Chondrocyte (in vitro differentiated cells): Measurements from ENCODE around the gene USHBP1. TPM values are rescaled to one million over a fixed set of nuclear protein-coding genes. Genes with fewer than 3 reads are reported as not detected.

Source experiments
- DNase-seq: peaks from one replicate; pipeline ENCODE4 v3.0.0; 2021; ENCODE audit warnings: mixed read lengths, low spot score
- H3K27ac Mint-ChIP-seq: one replicate; pipeline ENCODE4 v1.8.0; 2021; ENCODE audit warnings: mild to moderate bottlenecking, moderate library complexity, mixed read lengths; ENCODE audit not compliant: unreplicated experiment
- H3K27me3 Mint-ChIP-seq: 2 replicates; pipeline ENCODE4 v1.8.0; 2021; ENCODE audit warnings: low read depth, mixed read lengths
- H3K36me3 Mint-ChIP-seq: 2 replicates; pipeline ENCODE4 v1.8.0; 2021; ENCODE audit warnings: low read depth, mixed read lengths
- H3K4me1 Mint-ChIP-seq: 2 replicates; pipeline ENCODE4 v1.8.0; 2021; ENCODE audit warnings: low read depth, mild to moderate bottlenecking, mixed read lengths
- H3K4me3 Mint-ChIP-seq: one replicate; pipeline ENCODE4 v1.8.0; 2021; ENCODE audit warnings: mild to moderate bottlenecking, moderate library complexity, mixed read lengths; ENCODE audit not compliant: unreplicated experiment
- H3K9me3 Mint-ChIP-seq: 2 replicates; pipeline ENCODE4 v1.8.0; 2021; ENCODE audit warnings: low read depth, mixed read lengths
- total RNA-seq: library from RNA; stranded (reverse); gene quantifications from 3 replicates; pipeline ENCODE4 v1.2.1, GENCODE V29; 2021
- TF ChIP-seq, protein P1 (sequence below): fragments of 200-600 bp; sonication (generic); IDR thresholded peaks from 2 replicates; pipeline ENCODE4 v1.5.0; 2021; ENCODE audit warnings: antibody characterized with exemption, mild to moderate bottlenecking, moderate library complexity

The USHBP1 gene
- total RNA-seq, 1 donor from 2014 or later = not detected

DNA sequence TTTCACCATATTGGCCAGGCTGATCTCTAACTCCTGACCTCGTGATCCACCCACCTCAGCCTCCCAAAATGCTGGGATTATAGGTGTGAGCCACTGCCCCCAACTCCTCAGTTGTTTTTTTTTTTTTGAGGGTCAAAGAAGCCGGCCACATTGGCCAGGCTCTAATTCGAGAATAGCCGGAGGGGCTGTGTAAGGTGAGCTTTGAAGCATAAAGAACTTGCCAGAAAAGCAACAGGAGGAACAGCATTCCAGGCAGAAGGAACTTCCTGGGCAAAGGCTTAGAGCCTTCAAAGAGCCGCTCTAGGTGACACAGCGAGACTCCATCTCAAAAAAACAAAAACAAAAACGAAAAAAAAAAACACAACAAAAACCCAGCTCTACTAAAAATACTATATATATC lies 1.5 kb upstream of the USHBP1 start:
- Mint-ChIP-seq H3K27me3 (no peaks in the 10 kb centered on the region), H3K36me3 (peaks cover 2% of the 10 kb centered on the region), H3K9me3 (peaks cover 4% of the 10 kb centered on the region), H3K27ac (no peak overlapping the region), H3K4me1 (peaks cover 16% of the 10 kb centered on the region), H3K4me3 (no peak overlapping the region)
- TF ChIP-seq, protein P1, sequence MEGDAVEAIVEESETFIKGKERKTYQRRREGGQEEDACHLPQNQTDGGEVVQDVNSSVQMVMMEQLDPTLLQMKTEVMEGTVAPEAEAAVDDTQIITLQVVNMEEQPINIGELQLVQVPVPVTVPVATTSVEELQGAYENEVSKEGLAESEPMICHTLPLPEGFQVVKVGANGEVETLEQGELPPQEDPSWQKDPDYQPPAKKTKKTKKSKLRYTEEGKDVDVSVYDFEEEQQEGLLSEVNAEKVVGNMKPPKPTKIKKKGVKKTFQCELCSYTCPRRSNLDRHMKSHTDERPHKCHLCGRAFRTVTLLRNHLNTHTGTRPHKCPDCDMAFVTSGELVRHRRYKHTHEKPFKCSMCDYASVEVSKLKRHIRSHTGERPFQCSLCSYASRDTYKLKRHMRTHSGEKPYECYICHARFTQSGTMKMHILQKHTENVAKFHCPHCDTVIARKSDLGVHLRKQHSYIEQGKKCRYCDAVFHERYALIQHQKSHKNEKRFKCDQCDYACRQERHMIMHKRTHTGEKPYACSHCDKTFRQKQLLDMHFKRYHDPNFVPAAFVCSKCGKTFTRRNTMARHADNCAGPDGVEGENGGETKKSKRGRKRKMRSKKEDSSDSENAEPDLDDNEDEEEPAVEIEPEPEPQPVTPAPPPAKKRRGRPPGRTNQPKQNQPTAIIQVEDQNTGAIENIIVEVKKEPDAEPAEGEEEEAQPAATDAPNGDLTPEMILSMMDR = no peak
- no peak for DNase-seq

DNA sequence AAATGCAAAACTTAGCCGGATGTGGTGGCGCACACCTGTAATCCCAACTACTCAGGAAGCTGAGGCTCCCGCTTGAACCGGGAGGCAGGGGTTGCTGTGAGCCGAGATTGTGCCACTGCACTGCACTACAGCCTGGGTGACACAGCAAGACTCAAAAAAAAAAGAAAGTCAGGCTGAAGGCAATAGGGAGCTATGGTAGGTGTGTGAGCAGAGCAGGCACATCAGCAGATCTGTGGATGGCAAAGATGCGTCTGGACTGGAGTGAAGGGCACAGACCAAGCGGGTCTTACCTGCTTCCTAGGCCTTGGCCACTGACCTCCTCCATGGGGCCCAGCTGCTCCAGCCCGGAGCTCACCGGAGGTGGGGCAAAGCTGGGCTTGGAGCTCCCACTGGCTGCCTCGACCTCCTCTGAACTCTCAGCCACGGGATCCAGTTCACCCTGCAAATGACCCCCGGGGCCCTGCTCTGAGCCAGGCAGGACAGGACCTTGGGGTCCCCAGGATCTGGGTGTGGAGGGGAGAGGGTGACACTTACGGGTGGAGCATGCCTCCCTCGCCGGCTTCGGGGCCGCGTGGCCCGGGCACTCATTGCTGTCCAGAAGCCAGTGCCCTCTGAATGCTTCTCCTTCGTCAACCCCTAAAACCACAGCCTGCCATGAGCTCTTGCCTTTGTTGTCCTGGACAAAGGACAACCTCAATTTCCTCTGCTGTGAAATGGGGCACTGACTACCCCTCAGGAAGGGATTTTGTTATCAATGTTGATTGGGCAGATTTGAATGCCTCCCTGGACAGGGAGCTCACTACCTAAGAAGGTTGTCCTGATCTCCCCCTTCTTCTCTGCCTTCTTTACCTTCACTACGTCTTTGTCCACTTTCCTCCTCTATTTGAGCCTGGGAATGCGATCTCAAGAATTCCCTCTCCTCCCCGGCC lies 569 bp downstream of the USHBP1 start:
- TF ChIP-seq, protein P1 = no peak
- no peak overlapping the region for H3K4me3 Mint-ChIP-seq
- no peak for DNase-seq
- H3K4me1 Mint-ChIP-seq = peaks cover 19% of the 10 kb centered on the region
- H3K9me3 Mint-ChIP-seq = peaks cover 4% of the 10 kb centered on the region
- peaks cover 2% of the 10 kb centered on the region for H3K27me3 Mint-ChIP-seq
- H3K36me3 Mint-ChIP-seq = no peaks in the 10 kb centered on the region
- no peak overlapping the region for H3K27ac Mint-ChIP-seq

DNA sequence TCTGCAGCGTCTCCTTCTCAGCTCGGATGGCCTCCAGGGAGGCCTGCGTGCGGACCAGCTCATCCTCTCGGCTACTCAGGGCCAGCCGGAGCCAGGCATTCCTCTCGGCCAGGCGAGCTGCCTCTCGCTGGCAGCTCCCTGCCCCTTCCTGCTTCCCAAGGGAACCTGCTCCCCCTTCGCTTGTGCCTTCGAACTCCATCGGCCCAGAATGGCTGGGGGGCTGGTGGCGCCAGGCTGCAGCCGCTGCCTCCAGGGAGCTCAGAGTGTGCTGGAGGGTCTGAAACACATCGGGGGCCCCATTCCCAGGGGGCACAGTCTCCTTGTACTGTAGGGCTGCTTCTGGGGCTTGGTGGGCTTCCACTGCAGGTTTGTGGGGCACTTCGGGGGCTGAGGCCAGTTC lies 2.0 kb downstream of the USHBP1 start:
- Mint-ChIP-seq H3K4me1 (peaks cover 8% of the 10 kb centered on the region), H3K27me3 (peaks cover 2% of the 10 kb centered on the region), H3K36me3 (no peaks in the 10 kb centered on the region), H3K27ac (no peak overlapping the region), H3K4me3 (no peak overlapping the region), H3K9me3 (peaks cover 4% of the 10 kb centered on the region)
- DNase-seq = no peak
- TF ChIP-seq, protein P1 = no peak

DNA sequence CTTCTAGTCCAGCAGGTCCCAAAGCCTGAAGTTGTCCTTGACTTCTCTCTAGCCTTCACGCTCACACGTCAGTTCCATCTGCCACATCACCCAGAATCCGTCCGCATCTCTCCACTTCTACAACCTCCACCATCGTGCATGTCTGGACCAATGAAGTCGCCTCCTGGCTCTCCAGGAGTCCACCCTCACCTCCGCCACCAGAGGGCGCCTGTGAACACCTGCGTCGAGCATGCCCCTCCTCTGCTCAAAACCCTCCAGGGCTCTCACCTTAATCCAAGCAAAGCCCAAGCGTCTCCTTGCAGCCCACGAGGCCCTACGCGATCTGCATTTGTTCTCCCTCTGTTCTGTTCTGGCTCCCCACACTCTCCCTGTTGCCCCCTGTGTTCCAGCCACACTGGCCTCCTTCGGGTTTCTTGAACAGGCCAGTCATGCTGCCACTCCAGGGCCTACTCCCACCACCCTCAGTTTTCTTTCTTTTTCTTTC lies 3.7 kb downstream of the USHBP1 start:
- Mint-ChIP-seq H3K9me3 (no peaks in the 10 kb centered on the region), H3K36me3 (no peaks in the 10 kb centered on the region), H3K27me3 (peaks cover 2% of the 10 kb centered on the region), H3K4me3 (no peak overlapping the region), H3K4me1 (peaks cover 3% of the 10 kb centered on the region), H3K27ac (no peak overlapping the region)
- TF ChIP-seq, protein P1 = peak; percentile 96
- no peak for DNase-seq

DNA sequence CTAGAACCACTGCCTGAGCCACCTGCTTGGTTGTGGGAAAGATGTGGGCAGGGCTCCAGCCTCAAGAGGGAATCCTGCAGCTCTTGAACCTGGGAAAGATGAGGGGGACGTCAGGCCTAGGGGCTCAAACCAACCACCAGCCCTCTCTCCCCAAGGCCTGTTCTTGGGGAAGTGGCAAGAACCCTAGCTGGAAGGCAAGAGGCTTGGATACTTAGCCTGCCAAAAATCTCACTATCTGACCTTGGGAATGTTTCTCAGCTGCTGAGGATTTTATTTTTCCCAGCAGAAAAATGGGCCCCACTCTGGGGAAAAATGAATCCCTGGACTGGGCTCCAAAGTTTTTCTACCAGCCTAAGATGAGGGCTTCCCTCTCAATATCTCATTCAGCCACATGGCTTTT lies 4.6 kb downstream of the USHBP1 start:
- DNase-seq = no peak

More for the DNA sequence above, 4.6 kb downstream of the USHBP1 start:
- Mint-ChIP-seq H3K4me1 (peaks cover 8% of the 10 kb centered on the region), H3K4me3 (no peak overlapping the region), H3K36me3 (no peaks in the 10 kb centered on the region), H3K9me3 (no peaks in the 10 kb centered on the region), H3K27ac (no peak overlapping the region), H3K27me3 (peaks cover 2% of the 10 kb centered on the region)
- TF ChIP-seq, protein P1 = no peak
